Measurements from ENCODE around the gene MS4A14. TPM values are rescaled to one million over a fixed set of nuclear protein-coding genes. Genes with fewer than 3 reads are reported as not detected.

Gene MS4A14
- total and polyA plus RNA-seq, 2 of the 8 experiments (the other 6 are each of a cell fraction or from before 2014, with no cell fraction given) = not detected

DNA sequence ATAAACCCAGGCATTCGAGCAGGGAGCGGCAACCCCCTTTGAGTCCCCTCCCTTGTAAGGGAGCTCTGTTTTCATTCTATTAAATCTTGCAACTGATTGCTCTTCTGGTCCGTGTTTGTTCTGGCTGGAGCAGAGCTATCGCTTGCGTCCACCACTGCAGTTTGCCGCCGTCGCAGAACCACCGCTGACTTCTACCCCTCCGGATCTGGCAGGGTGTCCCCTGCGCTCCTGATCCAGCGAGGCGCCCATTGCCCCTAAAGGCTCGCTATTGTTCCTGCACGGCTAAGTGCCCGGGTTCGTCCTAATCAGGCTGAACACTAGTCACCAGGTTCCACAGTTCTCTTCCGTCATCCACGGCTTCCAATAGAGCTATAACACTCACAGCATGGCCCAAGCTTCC, 28.4 kb upstream of the MS4A14 start:
- H3K4ac ChIP-seq (replicated peaks; ENCODE audit: insufficient read length, low read depth, low read length) = no peak overlapping the region
- H3K56ac ChIP-seq (replicated peaks; ENCODE audit: insufficient read length, low read depth, low read length) = no peak overlapping the region
- no peak overlapping the region for H3K27ac ChIP-seq (ENCODE audit: low read depth, low read length)
- peak overlapping the region; percentile 76; the same call in 1 of the 2 replicates for H2BK12ac ChIP-seq (ENCODE audit: low read depth, low read length)
- 0 out of 2 replicates have a peak overlapping the region, but pooled peaks have one; percentile 24 for H3K18ac ChIP-seq (ENCODE audit: extremely low read depth, low read length)
- H3K23me2 ChIP-seq (ENCODE audit: low read depth, low read length) = no peaks in the 10 kb centered on the region
- H3K9me3 ChIP-seq (ENCODE audit: insufficient read depth in 2 of 2, low read depth in 1 of 2, low read length in 1 of 2) = peaks cover 0 to 4% of the 10 kb centered on the region in 2 experiments; a peak in 2 of 4 replicates
- ChIA-PET POLR2A (ENCODE audit: partially characterized antibody) (no interaction called here), CTCF (ENCODE audit: partially characterized antibody) (interaction anchor here (1.1 to 13.3 kb wide), 4 partner anchors 22 to 251 kb away, joined by 3 to 115 read pairs (median 35); no protein-coding TSS in a partner anchor)
- H3K4me1 ChIP-seq (replicated peaks in 1 of 4; ENCODE audit: control insufficient read depth in 3 of 4, insufficient read depth in 4 of 4, low read length in 3 of 4) = peaks cover 0 to 11% (median 4%) of the 10 kb centered on the region in 4 experiments; a peak in 4 of 7 replicates
- no peak overlapping the region for H3K14ac ChIP-seq (ENCODE audit: insufficient read length)
- no peak for FAIRE-seq
- peak overlapping the region; percentile 84; the same call in 1 of the 2 replicates for H2BK20ac ChIP-seq (ENCODE audit: low read length)
- no peak overlapping the region for H2AK5ac ChIP-seq (ENCODE audit: low read depth, low read length)
- no peak overlapping the region for H3K4me3 ChIP-seq (ENCODE audit: extremely low read depth in 1 of 4, insufficient read depth in 2 of 4, low read depth in 3 of 4, low read length in 4 of 4)
- peak overlapping the region; percentile 76 for H2BK120ac ChIP-seq (replicated peaks; ENCODE audit: low read depth, low read length)
- no peak overlapping the region for H2BK15ac ChIP-seq (ENCODE audit: low read length)
- no peak overlapping the region for H3K23ac ChIP-seq (ENCODE audit: insufficient read length)
- no peaks in the 10 kb centered on the region for H3K27me3 ChIP-seq (replicated peaks in 1 of 4; ENCODE audit: control insufficient read depth in 3 of 4, extremely low read depth in 1 of 4, insufficient read depth in 3 of 4, low read length in 3 of 4)
- H3K79me2 ChIP-seq (ENCODE audit: control insufficient read depth in 1 of 2, insufficient read depth in 2 of 2, low read length in 2 of 2) = no peaks in the 10 kb centered on the region
- H3K79me1 ChIP-seq (ENCODE audit: low read depth, low read length) = no peaks in the 10 kb centered on the region
- peak overlapping the region; percentile 78 for H4K5ac ChIP-seq (ENCODE audit: insufficient read length, low read depth, low read length)
- no peak overlapping the region for H4K8ac ChIP-seq (ENCODE audit: extremely low read depth, insufficient read depth, low read length)
- H3K9ac ChIP-seq (replicated peaks in 1 of 4; ENCODE audit: extremely low read depth in 1 of 4, low read depth in 3 of 4, low read length in 3 of 4) = no peak overlapping the region
- H2BK5ac ChIP-seq (ENCODE audit: low read depth, low read length) = no peak overlapping the region
- H3K36me3 ChIP-seq (ENCODE audit: control insufficient read depth in 2 of 4, insufficient read depth in 4 of 4, low read length in 3 of 4) = no peaks in the 10 kb centered on the region
- no peak overlapping the region for H2AFZ ChIP-seq (ENCODE audit: low read length)
- WGBS, 2 experiments (ENCODE audit: extremely low coverage in 1 of 2, insufficient coverage in 1 of 2, insufficient read length in 1 of 2, insufficient replicate concordance in 2 of 2, low coverage in 1 of 2, low lambda C conversion rate in 2 of 2, missing lambda C conversion rate in 1 of 2) = 97% methylated on average over 19 of the region's 19 CpGs; no CpG with 5 or more reads in 1 of the 2 experiments
- H3K4me2 ChIP-seq (ENCODE audit: insufficient read depth in 1 of 2, low read depth in 2 of 2, low read length in 2 of 2) = no peak overlapping the region
- DNase-seq (ENCODE audit: low read depth in 1 of 2, low spot score in 2 of 2) = no peak
- no peaks in the 10 kb centered on the region for H4K20me1 ChIP-seq (replicated peaks in 1 of 2; ENCODE audit: control insufficient read depth in 1 of 2, insufficient read depth in 2 of 2, low read length in 2 of 2)
- H4K91ac ChIP-seq (replicated peaks; ENCODE audit: insufficient read length, low read length) = peak overlapping the region; percentile 66
- no peak for TF ChIP-seq CHD2 (IDR thresholded peaks at IDR 0.05; ENCODE audit: low read length)
- no peak for TF ChIP-seq SIRT6 (IDR thresholded peaks at IDR 0.05; ENCODE audit: low read length)
- no peak for TF ChIP-seq JUN (IDR thresholded peaks at IDR 0.05; ENCODE audit: low read depth, low read length)
- TF ChIP-seq KDM1A (IDR thresholded peaks at IDR 0.05; ENCODE audit: borderline replicate concordance, low read length) = no peak
- TF ChIP-seq EP300 (IDR thresholded peaks at IDR 0.05; ENCODE audit: borderline replicate concordance in 1 of 2, low read depth in 2 of 2, low read length in 2 of 2) = no peak
- TF ChIP-seq RBBP5 (IDR thresholded peaks at IDR 0.05; ENCODE audit: borderline replicate concordance, low read depth, low read length) = no peak
- TF ChIP-seq, protein P1, sequence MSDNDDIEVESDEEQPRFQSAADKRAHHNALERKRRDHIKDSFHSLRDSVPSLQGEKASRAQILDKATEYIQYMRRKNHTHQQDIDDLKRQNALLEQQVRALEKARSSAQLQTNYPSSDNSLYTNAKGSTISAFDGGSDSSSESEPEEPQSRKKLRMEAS (IDR thresholded peaks at IDR 0.05) = no peak
- TF ChIP-seq CEBPB (IDR thresholded peaks at IDR 0.05; ENCODE audit: low read depth, low read length) = no peak
- no peak for TF ChIP-seq FOSL1 (IDR thresholded peaks at IDR 0.05; ENCODE audit: insufficient read depth, low read depth, low read length)
- TF ChIP-seq SUZ12 (IDR thresholded peaks at IDR 0.05; ENCODE audit: low read length) = no peak

Measured in H1 (cell line).